Jurkat, Clone E6-1 (cell line): Measurements from ENCODE around the gene CANX. TPM values are rescaled to one million over a fixed set of nuclear protein-coding genes. Genes with fewer than 3 reads are reported as not detected.
A peak's percentile ranks its signal among the peaks of the same experiment; 100 is the strongest.
"Not testable (repeated sequence)": the region's sequence is repeated elsewhere in the genome, so short reads cannot be mapped to it uniquely, and the experiment has no call there.

Experiments
- DNase-seq: peaks from one replicate; pipeline ENCODE4 v3.0.0-alpha.2; 2011; ENCODE audit warnings: low read depth, low spot score
- H3K4me3 ChIP-seq: 2 replicates; pipeline ENCODE4 v1.5.1; 2011; ENCODE audit warnings: mild to moderate bottlenecking, low read length, control low read depth, moderate library complexity
- polyA plus RNA-seq: library from polyadenylated mRNA; unstranded; fragments of >200 nt; gene quantifications from one replicate; pipeline ENCODE4 v1.2.1, GENCODE V29; 2012; ENCODE audit warnings: missing spikeins; ENCODE audit not compliant: insufficient read length, insufficient read depth

The CANX gene, protein sequence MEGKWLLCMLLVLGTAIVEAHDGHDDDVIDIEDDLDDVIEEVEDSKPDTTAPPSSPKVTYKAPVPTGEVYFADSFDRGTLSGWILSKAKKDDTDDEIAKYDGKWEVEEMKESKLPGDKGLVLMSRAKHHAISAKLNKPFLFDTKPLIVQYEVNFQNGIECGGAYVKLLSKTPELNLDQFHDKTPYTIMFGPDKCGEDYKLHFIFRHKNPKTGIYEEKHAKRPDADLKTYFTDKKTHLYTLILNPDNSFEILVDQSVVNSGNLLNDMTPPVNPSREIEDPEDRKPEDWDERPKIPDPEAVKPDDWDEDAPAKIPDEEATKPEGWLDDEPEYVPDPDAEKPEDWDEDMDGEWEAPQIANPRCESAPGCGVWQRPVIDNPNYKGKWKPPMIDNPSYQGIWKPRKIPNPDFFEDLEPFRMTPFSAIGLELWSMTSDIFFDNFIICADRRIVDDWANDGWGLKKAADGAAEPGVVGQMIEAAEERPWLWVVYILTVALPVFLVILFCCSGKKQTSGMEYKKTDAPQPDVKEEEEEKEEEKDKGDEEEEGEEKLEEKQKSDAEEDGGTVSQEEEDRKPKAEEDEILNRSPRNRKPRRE
- polyA plus RNA-seq = 192 TPM

- H3K4me3 ChIP-seq = peak within 1 kb of the TSS; percentile 95
- no peak for DNase-seq
Measured at GRCh38 chr5:179698935-179699615, at the start of gene CANX. TSS of gene CANX (plus strand) at chr5:179698967. CDS start at chr5:179705682, 6,715 bp downstream.

GRCh38 chr5:179649166-179649703 lies 49.5 kb upstream of the CANX start:
- not testable (repeated sequence) for H3K4me3 ChIP-seq, DNase-seq

DNA sequence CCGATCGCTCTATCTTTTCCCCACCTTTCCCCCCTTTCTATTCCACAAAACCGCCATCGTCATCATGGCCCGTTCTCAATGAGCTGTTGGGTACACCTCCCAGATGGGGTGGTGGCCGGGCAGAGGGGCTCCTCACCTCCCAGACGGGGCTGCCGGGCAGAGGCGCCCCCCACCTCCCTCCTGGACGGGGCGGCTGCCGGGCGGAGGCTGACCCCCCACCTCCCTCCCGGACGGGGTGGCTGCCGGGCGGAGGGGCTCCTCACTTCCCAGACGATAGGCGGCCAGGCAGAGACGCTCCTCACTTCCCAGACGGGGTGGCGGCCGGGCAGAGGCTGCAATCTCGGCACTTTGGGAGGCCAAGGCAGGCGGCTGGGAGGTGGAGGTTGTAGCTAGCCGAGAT lies 48.5 kb upstream of the CANX start:
- DNase-seq, H3K4me3 ChIP-seq: not testable (repeated sequence)

GRCh38 chr5:179653135-179653534 lies 45.6 kb upstream of the CANX start:
- not testable (repeated sequence) for DNase-seq

DNA sequence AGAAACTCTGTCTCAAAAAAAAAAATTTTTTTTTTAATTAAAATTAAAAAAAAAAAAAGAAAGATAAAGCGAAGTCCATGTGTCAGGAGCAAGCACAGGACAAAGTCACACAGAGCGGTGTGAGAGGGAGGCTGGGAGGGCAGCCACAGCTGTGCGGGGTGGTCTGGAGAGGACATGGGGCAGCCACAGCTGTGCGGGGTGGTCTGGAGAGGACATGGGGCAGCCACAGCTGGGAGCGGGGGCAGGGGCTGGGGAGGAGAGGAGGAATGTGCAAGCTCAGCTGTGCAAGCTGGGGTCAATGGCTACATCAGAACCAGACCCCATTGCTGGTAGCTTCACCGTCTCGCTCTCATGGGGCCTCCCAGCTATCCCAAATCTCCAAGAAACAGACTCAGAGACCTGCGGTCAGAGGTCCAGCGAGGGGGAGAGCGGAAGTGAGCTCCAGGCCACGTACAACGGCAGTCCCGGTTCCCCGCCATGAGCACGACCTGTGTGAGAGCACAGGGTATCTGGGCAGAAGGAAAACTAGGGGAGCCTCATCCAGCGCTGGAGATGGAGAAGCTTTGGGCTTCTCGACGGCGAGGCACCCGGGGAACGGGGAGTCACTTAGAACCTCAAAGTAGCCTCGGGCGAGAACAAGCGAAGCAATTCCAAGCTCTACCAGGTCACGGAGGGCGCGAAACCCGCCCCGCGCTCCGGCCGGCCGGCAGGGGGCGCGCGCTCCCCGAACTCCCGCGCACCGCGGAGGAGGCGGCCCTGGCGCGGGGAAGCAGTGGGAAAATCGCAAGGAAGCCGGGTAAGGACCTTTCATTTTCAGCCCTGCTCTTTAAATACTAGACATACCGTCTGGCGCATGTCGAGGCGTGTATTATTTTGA lies 41.2 kb upstream of the CANX start:
- not testable (repeated sequence) for DNase-seq, H3K4me3 ChIP-seq

More at GRCh38 chr5:179653135-179653534, 45.6 kb upstream of the CANX start:
- not testable (repeated sequence) for H3K4me3 ChIP-seq

GRCh38 chr5:179658179-179658856 lies 40.4 kb upstream of the CANX start:
- peak overlapping the region; percentile 55 for H3K4me3 ChIP-seq

GRCh38 chr5:179661647-179662046 lies 37.1 kb upstream of the CANX start:
- not testable (repeated sequence) for DNase-seq, H3K4me3 ChIP-seq

More at GRCh38 chr5:179658179-179658856, 40.4 kb upstream of the CANX start:
- not testable (repeated sequence) for DNase-seq

DNA sequence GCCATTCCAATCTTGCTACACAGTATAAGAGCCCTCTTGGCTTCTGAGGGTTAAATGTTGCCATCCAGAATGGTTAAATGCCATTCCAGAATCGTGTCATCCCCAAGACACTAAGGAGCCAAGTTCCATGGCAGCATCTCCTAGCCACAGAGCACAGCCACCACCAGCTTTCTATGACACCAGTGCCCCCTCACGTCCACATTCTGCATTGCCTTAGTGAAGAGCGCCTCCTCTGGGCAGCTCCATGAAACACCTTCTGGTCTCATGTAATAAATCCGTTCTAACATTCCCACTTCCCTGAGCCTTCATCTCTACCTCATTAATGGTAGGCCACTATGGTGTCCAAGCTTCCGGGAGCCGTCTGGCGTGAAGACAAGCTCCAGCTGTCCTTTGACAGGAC lies 30.4 kb upstream of the CANX start:
- peak; percentile 37 for DNase-seq
- no peak overlapping the region for H3K4me3 ChIP-seq

DNA sequence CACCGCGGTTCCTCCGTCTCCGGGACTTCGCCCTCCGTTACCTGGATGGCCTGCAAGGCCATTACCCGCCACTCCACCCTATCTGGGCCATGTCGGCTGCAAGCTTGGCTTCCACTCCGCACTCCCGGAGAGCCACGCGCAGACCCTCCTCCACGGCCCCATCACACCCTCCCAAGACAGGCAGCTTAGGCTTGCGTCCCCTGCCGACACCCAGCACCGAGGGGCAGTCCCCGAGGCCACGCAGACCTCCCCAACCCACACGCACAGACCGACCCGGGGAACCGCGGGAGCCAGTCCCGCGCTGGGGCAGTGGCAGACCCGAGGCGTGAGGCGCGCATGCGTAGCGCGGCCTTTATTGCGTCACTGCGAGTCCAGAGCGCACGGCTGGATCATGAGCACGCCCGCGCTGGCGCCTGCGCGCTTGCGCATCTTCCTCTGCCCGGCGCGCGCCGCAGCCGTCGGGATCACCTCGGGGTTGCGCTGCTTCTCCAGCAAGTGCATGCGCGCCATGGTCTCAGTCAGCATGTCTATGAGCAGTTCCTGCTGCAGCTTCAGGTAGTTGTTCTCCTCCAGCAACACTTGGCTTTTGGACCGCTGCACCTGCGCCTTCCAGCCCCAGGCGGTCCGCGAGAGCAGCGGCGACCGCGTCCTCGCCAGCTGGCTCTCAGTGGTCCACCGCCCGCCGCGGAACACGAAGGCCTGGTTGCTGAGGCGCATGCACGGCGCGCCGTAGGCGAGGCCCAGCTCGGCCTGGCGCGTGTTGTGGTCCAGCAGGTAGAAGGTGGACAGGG lies 20.3 kb upstream of the CANX start:
- peak overlapping the region; percentile 95 for H3K4me3 ChIP-seq
- peak; percentile 94 for DNase-seq

DNA sequence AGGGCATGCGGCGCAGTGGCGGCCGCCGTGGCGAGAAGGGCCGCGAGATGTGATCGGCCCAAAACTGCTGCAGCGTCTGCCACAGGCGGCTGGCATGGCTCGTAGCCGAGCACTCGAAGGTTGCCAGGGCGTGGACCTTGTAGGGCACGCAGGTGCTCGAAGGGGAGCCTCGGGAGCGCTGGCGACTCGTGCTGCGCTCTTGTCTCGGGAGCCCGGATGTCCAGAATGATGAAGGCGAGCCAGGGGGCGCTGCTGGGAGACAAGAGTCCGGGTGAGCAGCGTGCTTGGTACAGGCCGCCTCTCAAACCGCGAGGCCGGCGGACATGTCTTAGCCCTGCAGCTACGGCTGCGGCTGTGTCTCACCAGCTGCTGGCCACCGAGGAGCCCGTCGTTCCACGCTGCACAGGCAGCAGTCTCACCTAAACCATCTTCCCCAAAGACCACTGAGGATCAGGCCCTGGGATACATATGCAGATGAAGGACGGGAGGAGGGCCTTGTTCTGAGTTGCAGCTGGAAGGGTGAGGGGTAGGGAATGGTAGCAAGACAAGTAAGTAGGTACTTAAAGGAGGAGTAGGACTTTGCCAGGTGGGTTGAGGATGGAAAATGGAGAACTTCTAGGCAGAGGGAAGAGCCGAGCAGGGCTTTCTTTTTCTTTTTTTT lies 19.6 kb upstream of the CANX start:
- peak overlapping the region; percentile 95 for H3K4me3 ChIP-seq
- peak; percentile 74 for DNase-seq

DNA sequence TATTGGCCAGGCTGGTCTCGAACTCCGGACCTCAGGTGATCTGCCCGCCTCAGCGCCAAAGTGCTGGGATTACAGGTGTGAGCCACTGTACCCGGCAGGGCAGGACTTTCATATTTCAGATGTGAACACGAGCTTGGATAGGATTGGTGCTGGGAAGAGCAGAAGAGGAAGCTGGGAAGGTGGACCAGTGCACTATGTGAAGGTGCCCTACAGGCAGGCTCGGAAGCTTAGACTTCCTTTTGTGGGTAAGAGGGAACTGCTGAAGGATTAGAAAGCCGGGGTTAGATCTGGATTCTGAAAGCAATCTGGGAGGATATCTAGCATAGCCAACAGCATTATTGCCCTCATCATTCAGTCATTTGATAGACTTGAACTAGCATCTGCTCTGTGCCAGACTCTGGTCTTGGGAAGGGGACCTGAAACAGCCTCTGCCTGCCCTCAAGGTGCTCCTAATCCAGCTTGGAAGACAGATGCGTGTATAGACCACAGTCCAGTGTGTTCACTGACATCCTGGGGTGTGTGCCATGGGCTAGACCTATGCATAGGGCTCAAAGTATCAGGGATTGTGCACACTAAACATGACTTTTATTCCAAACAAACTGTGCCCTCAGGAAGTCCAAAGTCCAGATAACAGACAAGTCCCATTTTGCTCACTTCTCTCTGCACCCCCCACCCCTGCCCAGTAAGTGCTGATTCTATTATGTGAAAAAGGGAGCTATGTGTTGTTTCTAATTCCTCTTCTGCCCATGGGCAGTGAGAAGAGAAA lies 18.6 kb upstream of the CANX start:
- no peak for DNase-seq
- H3K4me3 ChIP-seq = peak overlapping the region; percentile 95

- DNase-seq = no peak
- peak within 1 kb of the TSS; percentile 95 for H3K4me3 ChIP-seq
Measured at GRCh38 chr5:179680780-179681401, 17.9 kb upstream of the CANX start, which contains the start of gene CBY3. TSS of gene CBY3 (minus strand) at chr5:179681034. CDS start at chr5:179680918, 116 bp downstream.

GRCh38 chr5:179689212-179689611 lies 9.6 kb upstream of the CANX start:
- not testable (repeated sequence) for H3K4me3 ChIP-seq, DNase-seq

DNA sequence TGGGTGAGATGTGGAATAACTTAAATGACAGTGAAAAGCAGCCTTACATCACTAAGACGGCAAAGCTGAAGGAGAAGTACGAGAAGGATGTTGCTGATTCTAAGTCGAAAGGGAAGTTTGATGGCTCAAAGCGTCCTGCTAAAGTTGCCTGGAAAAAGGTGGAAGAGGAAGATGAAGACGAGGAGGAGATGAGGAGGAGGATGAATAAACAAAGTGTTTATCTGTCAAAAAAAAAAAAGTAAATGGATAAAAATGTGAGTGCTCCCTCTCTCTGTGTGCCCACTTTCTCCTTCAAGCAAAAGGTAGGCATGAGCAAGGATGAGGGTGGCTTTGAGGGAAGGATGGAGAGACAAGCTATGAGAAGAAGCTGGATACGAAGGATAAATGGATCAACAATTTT lies 4.2 kb upstream of the CANX start:
- DNase-seq = no peak

GRCh38 chr5:179696603-179697002 lies 2.2 kb upstream of the CANX start:
- H3K4me3 ChIP-seq = no peak overlapping the region
- no peak for DNase-seq

More for the DNA sequence above, 4.2 kb upstream of the CANX start:
- no peak overlapping the region for H3K4me3 ChIP-seq

DNA sequence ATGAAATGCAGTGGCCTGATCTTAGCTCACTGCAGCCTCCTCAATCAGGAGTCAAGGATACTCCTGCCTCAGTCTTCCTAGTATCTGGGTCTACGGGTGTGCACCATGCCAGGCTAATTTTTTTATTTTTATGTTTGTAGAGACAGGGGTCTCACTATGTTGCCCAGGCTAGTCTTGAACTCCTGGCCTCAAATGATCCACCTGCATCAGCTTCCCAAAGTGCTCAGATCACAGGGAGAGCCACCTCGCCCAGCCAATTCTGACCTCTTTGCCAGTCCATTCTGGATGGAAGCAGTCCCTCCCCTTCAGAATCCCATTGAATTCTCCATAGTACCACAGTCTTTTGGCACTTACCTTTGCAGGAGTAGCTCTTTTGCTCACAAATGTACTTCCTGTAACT lies 1.7 kb upstream of the CANX start:
- DNase-seq = no peak
- H3K4me3 ChIP-seq = peak overlapping the region; percentile 83
